IMR-90 (cell line): ENCODE measurements around the gene LAMB3.

Experiments used
- CEBPB ChIP-seq: IDR thresholded peaks from 2 replicates; pipeline ENCODE4 v1.6.1; 2012; ENCODE audit warnings: low read depth, low read length, improper control_type of control experiment
- FOS ChIP-seq: fragments of 150-350 bp; IDR thresholded peaks from 2 replicates; pipeline ENCODE4 v1.6.1; 2016; ENCODE audit warnings: low read depth, low read length
- POLR2A ChIP-seq: IDR thresholded peaks from 2 replicates; pipeline ENCODE4 v1.6.1; 2012; ENCODE audit warnings: mild to moderate bottlenecking, low read depth, low read length
- RCOR1 ChIP-seq: IDR thresholded peaks from 2 replicates; pipeline ENCODE4 v1.6.1; 2012; ENCODE audit warnings: mild to moderate bottlenecking, low read length, improper control_type of control experiment; ENCODE audit not compliant: insufficient replicate concordance
- RFX5 ChIP-seq: IDR thresholded peaks from 2 replicates; pipeline ENCODE4 v1.8.0; 2012; ENCODE audit warnings: low read depth, mild to moderate bottlenecking, low read length, moderate library complexity
- TF ChIP-seq, protein P1 (sequence below): conservative IDR thresholded peaks from 2 replicates; pipeline ENCODE4 v1.5.1; 2012; ENCODE audit warnings: mild to moderate bottlenecking, low read depth, low read length, improper control_type of control experiment
- TF ChIP-seq, protein P2 (sequence below): fragments of 150-350 bp; IDR thresholded peaks from 2 replicates; pipeline ENCODE4 v1.6.1; 2017; ENCODE audit warnings: mild to moderate bottlenecking, antibody characterized with exemption, low read length, low read depth

DNA sequence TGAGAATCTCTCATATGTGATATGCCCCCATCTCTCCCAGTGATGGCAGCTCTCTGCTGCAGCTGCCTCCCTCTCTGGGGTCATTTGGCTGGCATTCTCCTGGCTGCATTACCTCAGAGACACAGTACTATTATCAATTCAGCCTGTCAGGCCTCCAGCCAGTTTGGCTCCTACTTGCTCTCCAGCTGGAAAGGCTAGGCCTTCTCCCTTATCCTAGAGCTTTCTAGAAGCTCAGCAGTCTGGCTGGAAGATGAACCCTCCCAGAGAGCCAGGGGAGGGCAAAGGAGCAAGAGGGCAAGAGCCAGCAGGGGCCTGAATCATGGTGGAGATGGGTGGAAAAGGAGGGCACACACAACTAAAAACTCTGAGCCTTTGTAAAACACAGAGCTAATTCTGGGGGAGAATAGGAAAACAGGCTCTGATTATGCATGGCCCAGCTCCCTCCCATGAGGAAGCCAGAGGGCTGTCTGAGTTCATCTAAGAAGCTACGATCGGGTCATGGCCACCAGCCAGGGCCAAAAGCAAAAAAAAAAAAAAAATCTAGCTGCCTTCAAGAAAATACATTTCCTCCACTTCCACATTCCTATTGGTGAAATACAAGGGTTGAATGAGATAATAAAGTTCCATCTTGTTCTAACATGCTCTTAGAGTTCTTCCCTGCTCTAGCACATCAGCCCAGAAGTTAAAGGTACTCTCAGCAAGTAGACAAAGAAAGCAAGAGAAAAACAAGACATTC lies 8.8 kb downstream of the LAMB3 start:
- TF ChIP-seq, protein P1, sequence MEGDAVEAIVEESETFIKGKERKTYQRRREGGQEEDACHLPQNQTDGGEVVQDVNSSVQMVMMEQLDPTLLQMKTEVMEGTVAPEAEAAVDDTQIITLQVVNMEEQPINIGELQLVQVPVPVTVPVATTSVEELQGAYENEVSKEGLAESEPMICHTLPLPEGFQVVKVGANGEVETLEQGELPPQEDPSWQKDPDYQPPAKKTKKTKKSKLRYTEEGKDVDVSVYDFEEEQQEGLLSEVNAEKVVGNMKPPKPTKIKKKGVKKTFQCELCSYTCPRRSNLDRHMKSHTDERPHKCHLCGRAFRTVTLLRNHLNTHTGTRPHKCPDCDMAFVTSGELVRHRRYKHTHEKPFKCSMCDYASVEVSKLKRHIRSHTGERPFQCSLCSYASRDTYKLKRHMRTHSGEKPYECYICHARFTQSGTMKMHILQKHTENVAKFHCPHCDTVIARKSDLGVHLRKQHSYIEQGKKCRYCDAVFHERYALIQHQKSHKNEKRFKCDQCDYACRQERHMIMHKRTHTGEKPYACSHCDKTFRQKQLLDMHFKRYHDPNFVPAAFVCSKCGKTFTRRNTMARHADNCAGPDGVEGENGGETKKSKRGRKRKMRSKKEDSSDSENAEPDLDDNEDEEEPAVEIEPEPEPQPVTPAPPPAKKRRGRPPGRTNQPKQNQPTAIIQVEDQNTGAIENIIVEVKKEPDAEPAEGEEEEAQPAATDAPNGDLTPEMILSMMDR, result no peak
- TF ChIP-seq POLR2A (no peak), RFX5 (no peak), CEBPB (no peak), RCOR1 (no peak), FOS (no peak)
- TF ChIP-seq, protein P2, sequence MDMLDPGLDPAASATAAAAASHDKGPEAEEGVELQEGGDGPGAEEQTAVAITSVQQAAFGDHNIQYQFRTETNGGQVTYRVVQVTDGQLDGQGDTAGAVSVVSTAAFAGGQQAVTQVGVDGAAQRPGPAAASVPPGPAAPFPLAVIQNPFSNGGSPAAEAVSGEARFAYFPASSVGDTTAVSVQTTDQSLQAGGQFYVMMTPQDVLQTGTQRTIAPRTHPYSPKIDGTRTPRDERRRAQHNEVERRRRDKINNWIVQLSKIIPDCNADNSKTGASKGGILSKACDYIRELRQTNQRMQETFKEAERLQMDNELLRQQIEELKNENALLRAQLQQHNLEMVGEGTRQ, result no peak
